WTC11 (cell line): ENCODE data around the gene ARL4C. TPM values are rescaled to one million over a fixed set of nuclear protein-coding genes. Genes with fewer than 3 reads are reported as not detected.

ENCODE experiments used
- ATAC-seq: fragments of 200-7000 bp; cut with Tn5 transposase; 2 replicates; pipeline ENCODE4 v1.10.0; 2021; ENCODE audit warnings: mild to moderate bottlenecking, moderate library complexity
- CTCF ChIA-PET: fragments of 300-600 bp; sonication (Branson Sonifier 250); formaldehyde crosslinking; loops from one replicate; lab custom pipeline; 2021; ENCODE audit warnings: antibody characterized with exemption; lab: Charles Lee
- POLR2A ChIA-PET: fragments of 350-600 bp; sonication (Branson Sonifier 250); formaldehyde crosslinking; loops from one replicate; lab custom pipeline; 2021; ENCODE audit warnings: antibody characterized with exemption; lab: Charles Lee
- DNase-seq: peaks from one replicate; pipeline ENCODE4 v3.0.0; 2021; ENCODE audit warnings: low spot score
- H3K27ac Mint-ChIP-seq: 2 replicates; pipeline ENCODE4 v1.8.0; 2021; ENCODE audit warnings: mixed read lengths
- H3K27me3 Mint-ChIP-seq: 2 replicates; pipeline ENCODE4 v1.8.0; 2021; ENCODE audit warnings: low read depth, mild to moderate bottlenecking, moderate library complexity, mixed read lengths
- H3K36me3 Mint-ChIP-seq: 2 replicates; pipeline ENCODE4 v1.8.0; 2021; ENCODE audit warnings: mixed read lengths
- H3K4me1 Mint-ChIP-seq: 2 replicates; pipeline ENCODE4 v1.8.0; 2022; ENCODE audit warnings: mixed read lengths
- H3K4me3 Mint-ChIP-seq: 2 replicates; pipeline ENCODE4 v1.8.0; 2021; ENCODE audit warnings: mild to moderate bottlenecking, moderate library complexity, mixed read lengths
- H3K9me3 Mint-ChIP-seq: 2 replicates; pipeline ENCODE4 v1.8.0; 2021; ENCODE audit warnings: mixed read lengths
- AR ChIP-seq: fragments of 250-450 bp; sonication (Bioruptor Pico); IDR thresholded peaks from 2 replicates; pipeline ENCODE4 v1.9.0; 2021; ENCODE audit warnings: mild to moderate bottlenecking
- ERG ChIP-seq: fragments of 250-450 bp; sonication (Bioruptor Pico); IDR thresholded peaks from 2 replicates; pipeline ENCODE4 v1.8.0; 2021; ENCODE audit warnings: mild to moderate bottlenecking
- FOXJ3 ChIP-seq: sonication (generic); formaldehyde crosslinking; IDR thresholded peaks from 2 replicates; pipeline ENCODE4 v1.9.0; 2021; ENCODE audit warnings: missing genetic modification reagents, mild to moderate bottlenecking, borderline replicate concordance
- GABPB1 ChIP-seq: sonication (generic); formaldehyde crosslinking; IDR thresholded peaks from 2 replicates; pipeline ENCODE4 v1.8.1; 2023; ENCODE audit warnings: mild to moderate bottlenecking, missing genetic modification reagents
- GRHL2 ChIP-seq: fragments of 250-450 bp; sonication (Bioruptor Pico); IDR thresholded peaks from 2 replicates; pipeline ENCODE4 v1.8.0; 2022; ENCODE audit warnings: mild to moderate bottlenecking, moderate library complexity; ENCODE audit not compliant: insufficient replicate concordance, severe bottlenecking
- NFYB ChIP-seq: sonication (generic); formaldehyde crosslinking; conservative IDR thresholded peaks from 2 replicates; pipeline ENCODE4 v1.8.0; 2022; ENCODE audit warnings: low read depth, missing genetic modification reagents
- NR1H2 ChIP-seq: sonication (generic); formaldehyde crosslinking; IDR thresholded peaks from 2 replicates; pipeline ENCODE4 v1.9.0; 2021; ENCODE audit warnings: mild to moderate bottlenecking, moderate library complexity, missing genetic modification reagents
- STAT6 ChIP-seq: sonication (generic); formaldehyde crosslinking; conservative IDR thresholded peaks from 2 replicates; pipeline ENCODE4 v1.8.1; 2023; ENCODE audit warnings: mild to moderate bottlenecking, low read depth, missing genetic modification reagents, moderate library complexity
- TEAD1 ChIP-seq: sonication (generic); formaldehyde crosslinking; IDR thresholded peaks from 2 replicates; pipeline ENCODE4 v1.8.0; 2022; ENCODE audit warnings: mild to moderate bottlenecking, missing genetic modification reagents
- TEAD4 ChIP-seq: sonication (generic); formaldehyde crosslinking; IDR thresholded peaks from 2 replicates; pipeline ENCODE4 v1.8.0; 2022; ENCODE audit warnings: mild to moderate bottlenecking, missing genetic modification reagents
- USF2 ChIP-seq: sonication (generic); formaldehyde crosslinking; IDR thresholded peaks from 2 replicates; pipeline ENCODE4 v1.8.1; 2023; ENCODE audit warnings: mild to moderate bottlenecking, missing genetic modification reagents, moderate library complexity
- ZNF396 ChIP-seq: fragments of 250-450 bp; sonication (Bioruptor Pico); IDR thresholded peaks from 2 replicates; pipeline ENCODE4 v1.8.0; 2021; ENCODE audit warnings: mild to moderate bottlenecking, moderate library complexity, borderline replicate concordance
- ZNF423 ChIP-seq: fragments of 250-450 bp; sonication (Bioruptor Pico); IDR thresholded peaks from 2 replicates; pipeline ENCODE4 v2.1.2; 2022; ENCODE audit warnings: mild to moderate bottlenecking, moderate library complexity
- total RNA-seq: library from RNA; stranded (reverse); gene quantifications from 3 replicates; pipeline ENCODE4 v1.2.3, GENCODE V29; 2021
- TF ChIP-seq, protein P1 (sequence below): fragments of 250-450 bp; sonication (Bioruptor Pico); IDR thresholded peaks from 2 replicates; pipeline ENCODE4 v1.9.0; 2021; ENCODE audit warnings: mild to moderate bottlenecking
- TF ChIP-seq, protein P2 (sequence below): sonication (generic); formaldehyde crosslinking; IDR thresholded peaks from 2 replicates; pipeline ENCODE4 v1.8.1; 2022; ENCODE audit warnings: low read depth, mild to moderate bottlenecking, moderate library complexity, missing genetic modification reagents, borderline replicate concordance
- TF ChIP-seq, protein P3 (sequence below): sonication (generic); formaldehyde crosslinking; IDR thresholded peaks from 2 replicates; pipeline ENCODE4 v1.8.1; 2022; ENCODE audit warnings: missing genetic modification reagents, borderline replicate concordance
- TF ChIP-seq, protein P4 (sequence below): sonication (generic); formaldehyde crosslinking; IDR thresholded peaks from 2 replicates; pipeline ENCODE4 v1.8.1; 2023; ENCODE audit warnings: mild to moderate bottlenecking, missing genetic modification reagents

ARL4C gene
- total RNA-seq, 1 experiment from 2014 or later, result 10.6 TPM

DNA sequence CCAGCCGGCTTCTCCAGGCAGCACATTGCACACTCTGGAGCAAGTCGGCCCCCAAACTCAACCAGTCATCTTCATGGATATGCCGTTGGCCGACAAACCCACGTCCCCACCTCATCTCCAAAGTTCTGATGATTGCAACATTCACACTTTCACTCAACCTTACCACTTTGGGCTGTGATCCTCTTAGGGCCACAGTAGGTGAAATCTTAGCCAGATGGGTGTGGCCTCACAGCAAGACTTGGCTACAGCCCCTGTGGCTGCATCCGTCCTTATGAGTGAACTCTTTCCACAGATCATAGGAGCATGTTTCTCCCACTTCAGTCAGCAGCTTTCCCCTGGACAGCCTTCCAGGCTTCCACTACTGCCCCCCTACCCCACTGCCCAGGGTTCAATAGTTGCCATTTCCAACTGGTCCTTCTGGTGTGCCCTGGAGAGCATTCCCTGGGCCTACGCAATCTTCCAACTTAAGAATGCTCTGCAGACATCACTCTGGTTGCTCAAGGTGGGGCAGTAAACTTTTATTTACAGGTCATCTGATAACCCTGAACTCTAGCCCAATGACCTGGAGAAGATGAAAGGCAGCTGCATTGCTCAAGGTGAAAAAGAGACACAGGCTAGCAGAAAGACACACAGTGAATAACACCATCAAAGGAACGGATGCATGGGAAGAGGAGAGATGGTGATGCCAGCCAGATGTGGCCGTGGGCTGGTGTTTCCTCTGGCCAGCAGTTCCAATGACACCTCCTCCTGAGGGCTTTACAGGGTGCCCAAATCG is 34.5 kb downstream of the ARL4C start:
- ChIA-PET CTCF (no interaction called here), POLR2A (no interaction called here)
- Mint-ChIP-seq H3K4me3 (no peak overlapping the region), H3K27me3 (no peaks in the 10 kb centered on the region; the same call in 1 of the 2 replicates), H3K36me3 (peaks cover 10% of the 10 kb centered on the region), H3K4me1 (peaks cover 5% of the 10 kb centered on the region), H3K27ac (no peak overlapping the region), H3K9me3 (peaks cover 21% of the 10 kb centered on the region)
- TF ChIP-seq, protein P1, sequence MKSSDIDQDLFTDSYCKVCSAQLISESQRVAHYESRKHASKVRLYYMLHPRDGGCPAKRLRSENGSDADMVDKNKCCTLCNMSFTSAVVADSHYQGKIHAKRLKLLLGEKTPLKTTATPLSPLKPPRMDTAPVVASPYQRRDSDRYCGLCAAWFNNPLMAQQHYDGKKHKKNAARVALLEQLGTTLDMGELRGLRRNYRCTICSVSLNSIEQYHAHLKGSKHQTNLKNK (CRISPR knock-in tag), result no peak
- TF ChIP-seq, protein P2, sequence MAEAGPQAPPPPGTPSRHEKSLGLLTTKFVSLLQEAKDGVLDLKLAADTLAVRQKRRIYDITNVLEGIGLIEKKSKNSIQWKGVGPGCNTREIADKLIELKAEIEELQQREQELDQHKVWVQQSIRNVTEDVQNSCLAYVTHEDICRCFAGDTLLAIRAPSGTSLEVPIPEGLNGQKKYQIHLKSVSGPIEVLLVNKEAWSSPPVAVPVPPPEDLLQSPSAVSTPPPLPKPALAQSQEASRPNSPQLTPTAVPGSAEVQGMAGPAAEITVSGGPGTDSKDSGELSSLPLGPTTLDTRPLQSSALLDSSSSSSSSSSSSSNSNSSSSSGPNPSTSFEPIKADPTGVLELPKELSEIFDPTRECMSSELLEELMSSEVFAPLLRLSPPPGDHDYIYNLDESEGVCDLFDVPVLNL (CRISPR knock-in tag), result no peak
- TF ChIP-seq ZNF423 (no peak), ZNF396 (CRISPR knock-in tag) (no peak), NFYB (CRISPR knock-in tag) (no peak), GABPB1 (CRISPR knock-in tag) (no peak), NR1H2 (CRISPR knock-in tag) (no peak), FOXJ3 (no peak), TEAD1 (CRISPR knock-in tag) (no peak), USF2 (no peak), STAT6 (CRISPR knock-in tag) (no peak), ERG (no peak), AR (CRISPR knock-in tag) (no peak), GRHL2 (CRISPR knock-in tag) (no peak), TEAD4 (CRISPR knock-in tag) (no peak)
- TF ChIP-seq, protein P3, sequence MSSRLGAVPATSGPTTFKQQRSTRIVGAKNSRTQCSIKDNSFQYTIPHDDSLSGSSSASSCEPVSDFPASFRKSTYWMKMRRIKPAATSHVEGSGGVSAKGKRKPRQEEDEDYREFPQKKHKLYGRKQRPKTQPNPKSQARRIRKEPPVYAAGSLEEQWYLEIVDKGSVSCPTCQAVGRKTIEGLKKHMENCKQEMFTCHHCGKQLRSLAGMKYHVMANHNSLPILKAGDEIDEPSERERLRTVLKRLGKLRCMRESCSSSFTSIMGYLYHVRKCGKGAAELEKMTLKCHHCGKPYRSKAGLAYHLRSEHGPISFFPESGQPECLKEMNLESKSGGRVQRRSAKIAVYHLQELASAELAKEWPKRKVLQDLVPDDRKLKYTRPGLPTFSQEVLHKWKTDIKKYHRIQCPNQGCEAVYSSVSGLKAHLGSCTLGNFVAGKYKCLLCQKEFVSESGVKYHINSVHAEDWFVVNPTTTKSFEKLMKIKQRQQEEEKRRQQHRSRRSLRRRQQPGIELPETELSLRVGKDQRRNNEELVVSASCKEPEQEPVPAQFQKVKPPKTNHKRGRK (CRISPR knock-in tag), result no peak
- TF ChIP-seq, protein P4, sequence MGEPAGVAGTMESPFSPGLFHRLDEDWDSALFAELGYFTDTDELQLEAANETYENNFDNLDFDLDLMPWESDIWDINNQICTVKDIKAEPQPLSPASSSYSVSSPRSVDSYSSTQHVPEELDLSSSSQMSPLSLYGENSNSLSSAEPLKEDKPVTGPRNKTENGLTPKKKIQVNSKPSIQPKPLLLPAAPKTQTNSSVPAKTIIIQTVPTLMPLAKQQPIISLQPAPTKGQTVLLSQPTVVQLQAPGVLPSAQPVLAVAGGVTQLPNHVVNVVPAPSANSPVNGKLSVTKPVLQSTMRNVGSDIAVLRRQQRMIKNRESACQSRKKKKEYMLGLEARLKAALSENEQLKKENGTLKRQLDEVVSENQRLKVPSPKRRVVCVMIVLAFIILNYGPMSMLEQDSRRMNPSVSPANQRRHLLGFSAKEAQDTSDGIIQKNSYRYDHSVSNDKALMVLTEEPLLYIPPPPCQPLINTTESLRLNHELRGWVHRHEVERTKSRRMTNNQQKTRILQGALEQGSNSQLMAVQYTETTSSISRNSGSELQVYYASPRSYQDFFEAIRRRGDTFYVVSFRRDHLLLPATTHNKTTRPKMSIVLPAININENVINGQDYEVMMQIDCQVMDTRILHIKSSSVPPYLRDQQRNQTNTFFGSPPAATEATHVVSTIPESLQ (CRISPR knock-in tag), result no peak
- no peak for DNase-seq
- ATAC-seq, result no peak
